BLaER1 (cell line): ENCODE results near the gene KCNH4.
"Not testable (repeated sequence)": the region's sequence is repeated elsewhere in the genome, so short reads cannot be mapped to it uniquely, and the experiment has no call there.

ENCODE experiments used
- H3K27ac ChIP-seq: shearing (Covaris generic); formaldehyde crosslinking; 2 replicates; pipeline ENCODE4 v1.8.1; 2022
- H3K27me3 ChIP-seq: shearing (Covaris generic); formaldehyde crosslinking; 2 replicates; pipeline ENCODE4 v1.8.1; 2022
- H3K36me3 ChIP-seq: shearing (Covaris generic); formaldehyde crosslinking; 2 replicates; pipeline ENCODE4 v1.8.1; 2022
- H3K4me1 ChIP-seq: shearing (Covaris generic); formaldehyde crosslinking; 2 replicates; pipeline ENCODE4 v1.8.1; 2022
- H3K4me2 ChIP-seq: shearing (Covaris generic); formaldehyde crosslinking; 2 replicates; pipeline ENCODE4 v1.8.1; 2022
- H3K4me3 ChIP-seq: shearing (Covaris generic); formaldehyde crosslinking; 2 replicates; pipeline ENCODE4 v1.8.1; 2022
- H3K9ac ChIP-seq: shearing (Covaris generic); formaldehyde crosslinking; 2 replicates; pipeline ENCODE4 v1.8.1; 2022
- H3K9me3 ChIP-seq: shearing (Covaris generic); formaldehyde crosslinking; 2 replicates; pipeline ENCODE4 v1.8.1; 2022
- H4K20me1 ChIP-seq: shearing (Covaris generic); formaldehyde crosslinking; 2 replicates; pipeline ENCODE4 v1.8.1; 2022
- Cebpa-rat ChIP-seq: shearing (Covaris generic); IDR thresholded peaks from 2 replicates; pipeline ENCODE4 v1.8.1; 2022

The KCNH4 gene

DNA sequence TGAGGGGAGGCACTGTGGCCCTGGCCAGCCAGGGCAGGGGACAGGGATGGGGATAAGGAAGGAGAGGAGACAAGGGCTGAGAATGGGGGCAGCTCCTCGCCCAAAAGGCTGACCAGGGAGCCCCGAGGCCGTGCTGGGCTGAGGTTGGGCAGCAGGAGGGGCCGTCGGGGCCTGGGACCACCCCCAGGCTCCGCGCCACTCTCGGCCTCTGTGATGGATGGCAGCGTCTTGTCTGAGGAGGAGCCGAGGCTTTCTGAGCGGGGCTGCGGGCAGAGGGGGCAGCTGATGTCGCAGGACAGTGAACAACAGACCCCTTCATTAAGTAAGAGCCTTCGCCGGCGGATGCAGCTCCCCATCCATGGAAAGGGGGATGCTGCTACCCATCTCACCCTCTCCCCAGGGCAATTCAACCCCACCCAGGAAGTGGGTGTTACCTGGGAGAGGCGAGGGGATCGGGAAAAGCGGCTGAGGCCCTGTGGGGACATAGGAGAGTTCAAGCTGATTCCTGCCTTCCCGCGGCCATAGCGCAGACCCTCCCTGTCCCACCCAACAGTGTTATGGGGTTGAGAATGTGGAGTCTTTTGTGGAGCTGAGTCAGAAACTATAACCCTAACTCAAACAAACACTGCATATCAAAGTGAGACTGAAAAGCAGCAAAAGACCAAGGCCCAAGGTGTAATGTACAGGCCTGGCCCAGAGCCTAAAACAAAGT, 17.1 kb downstream of the KCNH4 start:
- no peak overlapping the region for H3K27ac ChIP-seq
- H3K27me3 ChIP-seq = no peaks in the 10 kb centered on the region
- H3K4me3 ChIP-seq = no peak overlapping the region
- no peaks in the 10 kb centered on the region for H3K9me3 ChIP-seq
- no peak for TF ChIP-seq Cebpa-rat
- no peak overlapping the region for H3K4me2 ChIP-seq
- no peaks in the 10 kb centered on the region for H4K20me1 ChIP-seq
- peaks cover 33% of the 10 kb centered on the region for H3K4me1 ChIP-seq
- H3K36me3 ChIP-seq = no peaks in the 10 kb centered on the region
- H3K9ac ChIP-seq = no peak overlapping the region

- Histone ChIP-seq H3K4me3 (no peak overlapping the region), H3K9ac (no peak overlapping the region), H3K27ac (no peak overlapping the region), H3K9me3 (no peaks in the 10 kb centered on the region), H3K27me3 (no peaks in the 10 kb centered on the region), H3K4me1 (peaks cover 33% of the 10 kb centered on the region), H4K20me1 (no peaks in the 10 kb centered on the region), H3K4me2 (no peak overlapping the region), H3K36me3 (no peaks in the 10 kb centered on the region)
- no peak for TF ChIP-seq Cebpa-rat
These were observed 17.8 kb downstream of the KCNH4 start for GRCh38 chr17:42163113-42163512.

DNA sequence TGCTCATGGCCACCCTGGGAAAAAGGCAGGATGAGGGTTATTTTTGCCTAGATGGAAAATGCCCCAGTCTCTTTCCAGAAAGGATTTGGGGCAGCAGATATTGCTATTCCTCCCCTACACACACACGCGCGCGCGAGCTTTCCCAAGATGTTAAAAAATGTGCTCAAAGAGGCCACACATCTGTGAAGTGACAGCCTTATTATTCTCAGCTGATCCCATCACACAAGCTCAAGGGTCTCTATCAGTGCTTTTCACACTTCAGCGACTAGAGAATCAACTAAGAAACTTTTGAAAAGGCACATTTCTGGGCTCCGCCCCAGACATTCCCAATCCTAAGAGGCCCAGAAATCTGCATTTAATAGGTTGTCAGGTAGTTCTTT, 20.4 kb downstream of the KCNH4 start:
- Histone ChIP-seq H3K4me1 (peaks cover 40% of the 10 kb centered on the region), H3K4me3 (no peak overlapping the region), H3K36me3 (no peaks in the 10 kb centered on the region), H3K9me3 (no peaks in the 10 kb centered on the region), H3K4me2 (peak overlapping the region; percentile 71), H3K27me3 (no peaks in the 10 kb centered on the region), H3K27ac (peak overlapping the region; percentile 65; the same call in 1 of the 2 replicates), H4K20me1 (no peaks in the 10 kb centered on the region), H3K9ac (peak overlapping the region; percentile 38; the same call in 1 of the 2 replicates)
- no peak for TF ChIP-seq Cebpa-rat

DNA sequence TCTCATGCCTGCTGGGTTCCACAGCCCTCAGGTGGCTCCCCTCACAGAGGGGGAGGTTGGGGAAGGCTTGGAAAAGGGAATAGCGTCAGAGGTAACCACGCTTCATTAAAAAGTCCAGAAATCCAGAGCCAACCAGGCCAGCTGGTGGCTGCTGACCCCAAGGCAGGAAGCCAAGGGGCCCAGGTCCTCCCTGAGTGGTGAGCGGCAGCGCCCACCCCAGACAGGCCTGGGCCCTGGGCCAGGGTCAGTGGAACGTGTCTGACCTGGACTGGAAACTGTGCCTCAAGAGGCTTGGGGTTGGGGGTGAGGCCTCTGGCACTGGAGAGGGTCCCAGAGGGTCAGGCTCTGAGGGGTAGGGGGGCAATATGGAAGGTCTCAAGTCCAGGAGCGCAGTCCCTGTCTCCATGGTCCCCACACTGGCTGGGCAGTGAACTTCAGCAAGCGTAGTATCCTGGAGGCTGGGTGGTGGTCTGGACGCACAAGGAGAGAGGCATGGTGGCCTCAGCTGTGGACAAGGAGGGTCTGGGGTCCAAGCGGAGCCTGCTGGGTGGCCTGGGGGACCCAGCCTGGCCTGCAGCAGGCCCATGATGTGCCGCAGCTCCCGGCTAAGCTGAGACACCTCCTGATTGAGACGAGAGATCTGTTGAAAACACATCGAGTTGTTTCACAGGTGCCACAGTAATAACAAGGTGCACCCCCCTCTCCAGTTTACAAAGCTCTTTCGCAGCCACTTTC, 21.0 kb downstream of the KCNH4 start:
- Histone ChIP-seq H3K27ac (peak overlapping the region; percentile 65), H3K27me3 (no peaks in the 10 kb centered on the region), H3K36me3 (no peaks in the 10 kb centered on the region), H3K4me1 (peaks cover 44% of the 10 kb centered on the region), H3K4me2 (peak overlapping the region; percentile 71), H4K20me1 (no peaks in the 10 kb centered on the region), H3K9ac (peak overlapping the region; percentile 38; the same call in 1 of the 2 replicates), H3K9me3 (no peaks in the 10 kb centered on the region), H3K4me3 (no peak overlapping the region)
- TF ChIP-seq Cebpa-rat = no peak

GRCh38 chr17:42155614-42156045, 25.3 kb downstream of the KCNH4 start:
- peak overlapping the region; percentile 68; the same call in 1 of the 2 replicates for H3K9ac ChIP-seq
- peak overlapping the region; percentile 60; the same call in 1 of the 2 replicates for H3K27ac ChIP-seq
- no peaks in the 10 kb centered on the region for H3K27me3 ChIP-seq
- peaks cover 56% of the 10 kb centered on the region for H3K4me1 ChIP-seq
- H3K36me3 ChIP-seq = peaks cover 23% of the 10 kb centered on the region
- peak overlapping the region; percentile 98 for H3K4me3 ChIP-seq
- peaks cover 41% of the 10 kb centered on the region for H4K20me1 ChIP-seq
- no peak for TF ChIP-seq Cebpa-rat
- H3K4me2 ChIP-seq = peak overlapping the region; percentile 66
- no peaks in the 10 kb centered on the region for H3K9me3 ChIP-seq

GRCh38 chr17:42153919-42154742, 26.8 kb downstream of the KCNH4 start:
- Histone ChIP-seq H3K4me2 (peak overlapping the region; percentile 94), H3K4me1 (peaks cover 41% of the 10 kb centered on the region), H3K4me3 (peak overlapping the region; percentile 98), H3K9ac (peak overlapping the region; percentile 96), H4K20me1 (peaks cover 56% of the 10 kb centered on the region), H3K36me3 (peaks cover 36% of the 10 kb centered on the region), H3K9me3 (no peaks in the 10 kb centered on the region), H3K27me3 (no peaks in the 10 kb centered on the region), H3K27ac (peak overlapping the region; percentile 91)
- no peak for TF ChIP-seq Cebpa-rat

DNA sequence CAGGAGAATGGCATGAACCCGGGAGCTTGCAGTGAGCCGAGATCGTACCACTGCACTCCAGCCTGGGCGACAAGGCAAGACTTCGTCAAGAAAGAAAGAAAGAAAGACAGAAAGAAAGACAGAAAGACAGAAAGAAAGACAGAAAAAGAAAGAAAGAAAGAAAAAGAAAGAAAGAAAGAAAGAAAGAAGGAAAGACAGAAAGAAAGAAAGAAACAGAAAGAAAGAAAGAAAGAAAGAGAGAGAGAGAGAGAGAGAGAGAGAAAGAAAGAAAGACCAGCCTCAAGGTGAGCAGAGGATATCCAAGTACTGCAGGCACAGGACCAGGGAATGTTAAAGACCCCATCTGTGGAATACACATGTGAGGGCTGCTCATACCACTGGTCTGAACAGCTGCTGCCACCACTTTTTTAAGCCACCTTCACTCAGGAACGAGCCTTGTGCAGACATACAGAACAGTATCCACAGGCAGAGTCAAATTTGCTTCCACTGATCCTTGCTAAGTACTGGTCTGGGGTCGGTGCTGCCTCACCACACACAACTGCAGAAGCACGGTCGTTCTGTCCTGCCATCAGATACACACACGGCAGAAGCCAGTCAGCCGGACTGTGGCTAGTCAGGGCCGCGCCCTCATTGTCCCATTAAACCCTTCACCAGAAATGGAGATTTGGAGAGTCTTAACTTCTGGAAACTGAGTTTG, 33.9 kb downstream of the KCNH4 start:
- Histone ChIP-seq H3K4me1 (peaks cover 26% of the 10 kb centered on the region), H3K4me3 (no peak overlapping the region), H3K4me2 (no peak overlapping the region), H3K9ac (no peak overlapping the region), H3K9me3 (no peaks in the 10 kb centered on the region), H3K27ac (no peak overlapping the region), H4K20me1 (peaks cover 100% of the 10 kb centered on the region), H3K27me3 (no peaks in the 10 kb centered on the region), H3K36me3 (peaks cover 93% of the 10 kb centered on the region)
- no peak for TF ChIP-seq Cebpa-rat

- not testable (repeated sequence) for H3K9me3 ChIP-seq
These were observed 37.8 kb downstream of the KCNH4 start for GRCh38 chr17:42143138-42143537.

DNA sequence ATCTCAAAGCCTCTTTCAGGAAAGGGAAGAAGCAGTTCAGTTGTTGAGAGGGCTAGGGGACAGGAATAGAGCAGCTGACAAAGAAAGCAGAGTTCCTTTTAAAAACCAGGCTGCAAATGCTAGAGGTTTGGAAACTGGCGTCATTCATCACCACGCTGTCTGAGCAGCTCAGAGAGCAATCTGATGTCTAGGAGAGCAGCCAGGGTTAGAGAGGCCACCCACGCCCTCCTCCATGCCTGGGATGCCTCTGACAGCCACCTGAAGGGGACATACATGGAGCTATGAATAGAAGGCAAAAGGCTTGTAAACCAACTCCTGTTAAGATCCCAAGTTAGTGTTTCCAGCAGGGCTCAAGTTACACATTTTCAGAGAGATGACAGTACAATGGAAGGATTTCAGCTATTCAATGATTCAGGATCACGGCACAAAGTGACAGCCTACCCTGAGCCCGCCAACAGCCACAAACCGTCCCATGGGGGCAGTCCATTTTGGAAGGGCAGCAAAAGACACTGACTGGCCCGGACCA, 38.5 kb downstream of the KCNH4 start:
- Histone ChIP-seq H3K4me3 (no peak overlapping the region), H4K20me1 (peaks cover 99% of the 10 kb centered on the region), H3K4me2 (peak overlapping the region; percentile 44), H3K27ac (peak overlapping the region; percentile 4; the same call in 1 of the 2 replicates), H3K9me3 (no peaks in the 10 kb centered on the region), H3K4me1 (peaks cover 38% of the 10 kb centered on the region), H3K36me3 (peaks cover 93% of the 10 kb centered on the region), H3K27me3 (no peaks in the 10 kb centered on the region), H3K9ac (peak overlapping the region; percentile 40; the same call in 1 of the 2 replicates)
- TF ChIP-seq Cebpa-rat = no peak

More at GRCh38 chr17:42143138-42143537, 37.8 kb downstream of the KCNH4 start:
- Histone ChIP-seq H4K20me1 (peaks cover 99% of the 10 kb centered on the region), H3K27ac (0 out of 2 replicates have a peak overlapping the region, but pooled peaks have one; percentile 4), H3K9ac (0 out of 2 replicates have a peak overlapping the region, but pooled peaks have one; percentile 40), H3K4me2 (peak overlapping the region; percentile 44), H3K4me1 (peaks cover 38% of the 10 kb centered on the region), H3K36me3 (peaks cover 93% of the 10 kb centered on the region)
- H3K4me3 ChIP-seq, H3K27me3 ChIP-seq: not testable (repeated sequence)
